AG08396 (cell line): ENCODE measurements around the gene DUSP22.

Source experiments
- DNase-seq: peaks from one replicate; pipeline ENCODE4 v3.0.0; 2012; ENCODE audit warnings: low spot score, mixed read lengths

The DUSP22 gene

GRCh38 chr6:395432-396125 lies 103.3 kb downstream of the DUSP22 start:
- DNase-seq: no peak

GRCh38 chr6:396126-396520 lies 103.8 kb downstream of the DUSP22 start:
- DNase-seq: no peak

GRCh38 chr6:397056-397455 lies 104.8 kb downstream of the DUSP22 start:
- DNase-seq: no peak

GRCh38 chr6:397604-398003 lies 105.3 kb downstream of the DUSP22 start:
- no peak for DNase-seq

- DNase-seq: no peak
These were observed 105.8 kb downstream of the DUSP22 start for GRCh38 chr6:398065-398464.

GRCh38 chr6:398558-399078 lies 106.3 kb downstream of the DUSP22 start:
- DNase-seq: no peak

- no peak for DNase-seq
These were observed 107.7 kb downstream of the DUSP22 start for GRCh38 chr6:399785-400534.

GRCh38 chr6:400815-401214 lies 108.5 kb downstream of the DUSP22 start:
- no peak for DNase-seq
